CD4-positive, alpha-beta T cell (primary cell): Measurements from ENCODE around the gene MAPK7. TPM values are rescaled to one million over a fixed set of nuclear protein-coding genes. Genes with fewer than 3 reads are reported as not detected.
A peak's percentile ranks its signal among the peaks of the same experiment; 100 is the strongest.

ENCODE experiments used
- ATAC-seq: fragments of 200-7000 bp; cut with Tn5 transposase; one replicate; pipeline ENCODE4 v1.10.0; 2022; ENCODE audit warnings: mild to moderate bottlenecking; ENCODE audit not compliant: poor library complexity
- CTCF ChIA-PET: fragments of 350-600 bp; sonication (Branson Sonifier 250); formaldehyde crosslinking; loops from one replicate; lab custom pipeline; 2021; ENCODE audit warnings: antibody characterized with exemption, inconsistent platforms; lab: Charles Lee
- POLR2A ChIA-PET: fragments of 350-600 bp; sonication (Branson Sonifier 250); formaldehyde crosslinking; loops from one replicate; lab custom pipeline; 2021; ENCODE audit warnings: antibody characterized with exemption, inconsistent platforms; lab: Charles Lee
- DNase-seq, 14 experiments: peaks; one replicate each; pipeline ENCODE4 v3.0.0-alpha.2; 2013 to 2020; ENCODE audit warnings: mixed read lengths in 2 of 14
- H3K27ac ChIP-seq, 2 donors: one replicate each; pipeline versions ENCODE4 v1.5.1 to v1.7.0; 2013; ENCODE audit warnings: low read length in 2 of 2, low read depth in 1 of 2, mild to moderate bottlenecking in 1 of 2
- H3K27me3 ChIP-seq, 2 experiments: 1 replicate in 1 of 2; 2 replicates in 1 of 2; pipeline versions ENCODE4 v1.6.1 to v1.7.0; 2013; ENCODE audit warnings: low read length in 2 of 2, control low read depth in 1 of 2, mild to moderate bottlenecking in 1 of 2, moderate library complexity in 1 of 2; ENCODE audit not compliant: insufficient read depth in 2 of 2, control insufficient read depth in 1 of 2
- H3K36me3 ChIP-seq: one replicate; pipeline ENCODE4 v1.6.1; 2013; ENCODE audit warnings: low read length, control low read depth; ENCODE audit not compliant: insufficient read depth
- H3K4me1 ChIP-seq: one replicate; pipeline ENCODE4 v1.6.1; 2013; ENCODE audit warnings: low read length, control low read depth; ENCODE audit not compliant: insufficient read depth
- H3K4me3 ChIP-seq: one replicate; pipeline ENCODE4 v1.5.1; 2013; ENCODE audit warnings: mild to moderate bottlenecking, low read length, moderate library complexity
- H3K9me3 ChIP-seq, 2 experiments: 1 replicate in 1 of 2; 2 replicates in 1 of 2; pipeline versions ENCODE4 v1.6.1 to v1.7.0; 2013; ENCODE audit warnings: low read length in 2 of 2, mild to moderate bottlenecking in 2 of 2, control low read depth in 1 of 2, moderate library complexity in 1 of 2; ENCODE audit not compliant: control insufficient read depth in 1 of 2, insufficient read depth in 1 of 2
- H3K27ac Mint-ChIP-seq: one replicate; pipeline ENCODE4 v1.8.0; 2020; ENCODE audit warnings: mixed read lengths
- H3K27me3 Mint-ChIP-seq: one replicate; pipeline ENCODE4 v1.8.0; 2021; ENCODE audit warnings: mixed read lengths
- H3K36me3 Mint-ChIP-seq: one replicate; pipeline ENCODE4 v1.8.0; 2021; ENCODE audit warnings: low read depth, mixed read lengths
- H3K4me1 Mint-ChIP-seq: one replicate; pipeline ENCODE4 v1.8.0; 2021; ENCODE audit warnings: low read depth, mixed read lengths
- H3K4me3 Mint-ChIP-seq: one replicate; pipeline ENCODE4 v1.8.0; 2020; ENCODE audit warnings: mild to moderate bottlenecking, mixed read lengths
- H3K9me3 Mint-ChIP-seq: one replicate; pipeline ENCODE4 v1.8.0; 2020; ENCODE audit warnings: mixed read lengths
- CTCF ChIP-seq: fragments of 200-600 bp; IDR thresholded peaks from one replicate; pipeline ENCODE4 v1.8.0; 2022; ENCODE audit warnings: antibody characterized with exemption, mild to moderate bottlenecking
- intact Hi-C, 2 experiments: fragments of 100-400 bp; cut with DNase I in 1 of 2; cut with micrococcal nuclease in 1 of 2; formaldehyde crosslinking; loops; one replicate each; pipeline versions ENCODE4 v1.15.1 to v1.9.0; 2023 to 2025; cut with DNase I, micrococcal nuclease
- total RNA-seq, 174 experiments: library from RNA in 2 of 174; stranded (reverse) in 2 of 174; gene quantifications; one replicate each; pipeline ENCODE4 v1.2.3 and lab custom pipeline; 2021 to 2026

MAPK7 gene
- total RNA-seq, 2 experiments from 2014 or later = 15.2 to 17.3 TPM

DNA sequence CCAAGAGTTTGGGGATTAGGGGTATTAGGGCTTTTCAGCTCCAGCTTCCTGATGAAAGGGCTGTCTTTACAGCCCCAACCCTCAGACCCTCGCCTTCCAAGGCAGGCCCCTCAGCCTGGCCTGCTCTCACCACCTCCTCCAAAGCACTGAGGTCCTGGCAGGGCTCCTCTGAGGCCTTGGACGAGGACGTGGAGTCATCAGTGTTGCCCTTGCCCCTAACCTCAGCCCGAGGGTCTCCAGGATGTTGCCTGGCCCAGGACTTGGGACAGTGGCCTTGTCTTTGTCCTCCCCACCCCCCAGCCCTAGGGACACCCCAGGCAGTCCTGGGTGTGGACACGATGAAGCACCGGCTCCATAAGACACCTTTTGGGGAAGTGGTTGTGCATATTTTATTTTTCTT, 44.0 kb upstream of the MAPK7 start:
- ATAC-seq = no peak
- ChIA-PET CTCF (no interaction called here), POLR2A (no interaction called here)
- Histone ChIP-seq H3K4me3 (no peak overlapping the region), H3K4me1 (no peaks in the 10 kb centered on the region), H3K27me3 (peaks cover 5 to 7% of the 10 kb centered on the region in 2 experiments), H3K36me3 (no peaks in the 10 kb centered on the region), H3K27ac (no peak overlapping the region), H3K9me3 (no peaks in the 10 kb centered on the region)
- Mint-ChIP-seq H3K4me3 (no peak overlapping the region), H3K27ac (no peak overlapping the region), H3K9me3 (no peaks in the 10 kb centered on the region), H3K4me1 (no peaks in the 10 kb centered on the region), H3K27me3 (peaks cover 34% of the 10 kb centered on the region), H3K36me3 (no peaks in the 10 kb centered on the region)
- intact Hi-C loops = no loop called here
- peak in 1 of 14 experiments; percentile 6 for DNase-seq
- no peak for TF ChIP-seq CTCF

DNA sequence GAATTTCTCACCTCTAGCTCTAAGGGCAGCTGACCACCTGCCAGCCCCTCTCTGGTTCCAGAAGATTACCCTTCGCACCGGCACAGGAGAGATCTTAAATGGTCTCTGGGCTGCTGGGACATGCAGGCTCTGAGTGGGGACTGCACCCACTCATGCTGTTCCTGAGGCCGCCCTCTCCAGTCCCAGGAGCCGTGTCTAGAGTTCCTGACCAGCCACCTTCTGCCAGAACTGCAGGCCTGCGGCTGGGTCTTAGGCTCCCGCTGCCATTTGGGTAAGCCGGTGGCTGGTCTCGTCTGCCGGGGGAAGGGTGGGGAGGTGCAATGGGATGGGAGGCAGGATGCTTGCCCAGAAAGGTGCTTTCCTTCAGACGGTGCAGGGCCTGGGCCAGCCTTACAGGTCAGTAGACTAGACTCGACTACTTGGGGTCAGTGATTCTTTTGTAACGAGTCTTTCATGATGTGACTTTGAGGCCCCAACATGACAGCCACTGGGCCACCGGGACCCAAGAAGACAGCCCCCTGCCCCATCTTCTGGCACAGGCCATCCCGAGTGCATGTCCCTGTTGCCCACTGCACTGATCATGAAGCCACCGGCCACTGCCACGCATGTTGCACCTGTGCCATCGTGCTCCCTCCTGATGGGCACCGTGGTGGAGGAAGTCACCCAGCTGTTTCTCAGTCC, 42.2 kb upstream of the MAPK7 start:
- Mint-ChIP-seq H3K27me3 (peaks cover 33% of the 10 kb centered on the region), H3K4me1 (no peaks in the 10 kb centered on the region), H3K4me3 (no peak overlapping the region), H3K36me3 (no peaks in the 10 kb centered on the region), H3K9me3 (no peaks in the 10 kb centered on the region), H3K27ac (no peak overlapping the region)
- ChIA-PET POLR2A (no interaction called here), CTCF (no interaction called here)
- Histone ChIP-seq H3K27ac (no peak overlapping the region), H3K4me3 (no peak overlapping the region), H3K27me3 (peaks cover 5 to 9% of the 10 kb centered on the region in 2 experiments), H3K4me1 (no peaks in the 10 kb centered on the region), H3K9me3 (no peaks in the 10 kb centered on the region), H3K36me3 (no peaks in the 10 kb centered on the region)
- no peak for ATAC-seq
- no peak for DNase-seq
- no peak for TF ChIP-seq CTCF
- intact Hi-C loops = no loop called here

- CTCF ChIA-PET = interaction anchor here (1.0 to 1.3 kb wide), 4 partner anchors 23 to 110 kb away, joined by 3 to 4 read pairs (median 3); no protein-coding TSS in a partner anchor
Measured at GRCh38 chr17:19336938-19337711, 41.2 kb upstream of the MAPK7 start.

More at GRCh38 chr17:19336938-19337711, 41.2 kb upstream of the MAPK7 start:
- Histone ChIP-seq H3K9me3 (no peaks in the 10 kb centered on the region), H3K4me3 (no peak overlapping the region), H3K4me1 (no peaks in the 10 kb centered on the region), H3K27me3 (peaks cover 5 to 9% of the 10 kb centered on the region in 2 experiments), H3K36me3 (no peaks in the 10 kb centered on the region), H3K27ac (no peak overlapping the region)
- peaks cover 43% of the 10 kb centered on the region for H3K27me3 Mint-ChIP-seq
- intact Hi-C loops = no loop called here
- H3K4me3 Mint-ChIP-seq = no peak overlapping the region
- H3K4me1 Mint-ChIP-seq = no peaks in the 10 kb centered on the region
- ATAC-seq (no peak), DNase-seq (peak in 1 of 14 experiments; percentile 13)
- no peak for TF ChIP-seq CTCF
- POLR2A ChIA-PET = no interaction called here
- no peak overlapping the region for H3K27ac Mint-ChIP-seq
- no peaks in the 10 kb centered on the region for H3K36me3 Mint-ChIP-seq
- no peaks in the 10 kb centered on the region for H3K9me3 Mint-ChIP-seq
